Activated CD4-positive, CD25-positive, alpha-beta regulatory T cell (primary cell): ENCODE results near the gene CNTNAP4.

Experiments used
- DNase-seq, 4 experiments: peaks; one replicate each; lab custom pipeline; 2025; lab: John Stamatoyannopoulos, UW

CNTNAP4 gene

DNA sequence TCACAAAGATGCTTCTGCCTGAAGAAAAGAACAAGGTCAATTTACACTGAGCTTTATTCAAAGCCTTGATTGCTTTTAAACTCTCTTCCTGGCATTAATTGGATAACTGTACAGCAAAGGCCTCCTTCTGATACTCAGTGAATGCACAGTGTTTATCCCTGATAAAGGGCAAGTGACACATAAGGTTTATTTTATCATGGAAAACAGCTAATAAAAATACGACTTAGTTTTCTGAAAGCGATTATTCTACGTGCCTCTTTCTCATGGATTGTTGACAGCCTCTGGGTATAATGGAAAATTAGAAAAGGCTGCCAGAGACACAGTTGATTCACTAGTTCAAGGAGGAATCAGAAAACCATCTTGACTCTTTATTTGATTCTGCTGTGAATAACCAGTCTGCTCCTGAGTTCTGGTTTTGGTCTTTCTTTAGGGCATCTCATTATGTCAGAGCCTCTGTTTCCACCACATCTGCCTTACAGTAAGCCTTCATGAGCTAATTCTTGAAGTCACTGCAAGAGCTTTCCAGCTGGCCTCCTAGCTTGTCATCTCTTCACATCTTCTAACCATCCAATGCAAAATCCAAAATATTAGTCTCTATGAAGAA lies 212.9 kb downstream of the CNTNAP4 start:
- DNase-seq: no peak

DNA sequence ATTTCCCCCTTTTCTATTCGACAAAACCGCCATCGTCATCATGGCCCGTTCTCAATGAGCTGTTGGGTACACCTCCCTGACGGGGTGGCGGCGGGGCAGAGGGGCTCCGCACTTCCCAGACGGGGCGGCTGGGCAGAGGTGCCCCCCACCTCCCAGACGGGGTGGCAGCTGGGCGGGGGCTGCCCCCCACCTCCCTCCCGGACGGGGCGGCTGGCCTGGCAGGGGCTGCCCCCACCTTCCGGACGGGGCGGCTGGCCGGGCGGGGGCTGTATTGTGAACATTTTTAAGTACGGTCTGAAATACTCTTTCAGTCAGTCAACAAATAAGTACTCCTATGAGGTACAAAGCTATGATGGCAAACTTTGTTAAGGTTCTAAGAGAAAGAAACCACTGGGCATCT lies 222.8 kb downstream of the CNTNAP4 start:
- DNase-seq: no peak

DNA sequence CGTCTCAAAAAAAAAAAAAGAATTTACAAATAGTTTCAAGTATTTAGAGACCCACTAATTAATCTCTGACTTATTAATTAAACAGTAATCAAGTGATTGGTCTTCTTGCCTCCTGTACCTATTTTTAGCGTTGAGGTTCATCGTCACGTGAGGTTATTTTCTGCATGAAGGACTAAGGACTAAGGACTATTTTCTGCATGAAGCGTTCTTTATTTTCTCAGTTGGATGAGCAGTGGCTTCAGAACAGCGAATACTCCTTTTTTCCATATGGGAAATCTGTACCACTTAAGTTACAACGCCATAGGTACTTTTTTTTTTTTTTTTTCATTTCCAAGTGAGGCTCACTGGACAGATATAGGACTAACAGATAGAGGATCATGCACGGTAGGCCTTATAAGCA lies 224.9 kb downstream of the CNTNAP4 start:
- DNase-seq: no peak

DNA sequence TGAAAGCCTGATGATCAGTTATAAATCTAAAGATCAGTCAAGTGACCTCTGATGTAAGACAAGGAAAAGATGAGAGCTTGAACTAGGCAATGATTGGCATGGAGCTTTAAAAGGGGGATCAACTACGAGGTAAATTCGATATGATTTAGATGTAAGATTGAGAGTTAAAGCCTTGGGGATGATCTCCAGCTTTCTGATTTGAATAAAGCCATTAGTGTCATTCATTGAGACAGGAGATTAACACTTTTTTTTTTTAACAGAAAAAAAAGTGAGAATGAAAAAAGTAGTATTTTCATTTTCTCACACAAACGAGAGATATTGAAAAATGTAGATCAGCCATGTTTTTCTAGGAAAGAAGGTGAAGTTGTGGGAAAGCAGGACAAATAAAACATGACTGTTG lies 225.4 kb downstream of the CNTNAP4 start:
- DNase-seq: no peak

DNA sequence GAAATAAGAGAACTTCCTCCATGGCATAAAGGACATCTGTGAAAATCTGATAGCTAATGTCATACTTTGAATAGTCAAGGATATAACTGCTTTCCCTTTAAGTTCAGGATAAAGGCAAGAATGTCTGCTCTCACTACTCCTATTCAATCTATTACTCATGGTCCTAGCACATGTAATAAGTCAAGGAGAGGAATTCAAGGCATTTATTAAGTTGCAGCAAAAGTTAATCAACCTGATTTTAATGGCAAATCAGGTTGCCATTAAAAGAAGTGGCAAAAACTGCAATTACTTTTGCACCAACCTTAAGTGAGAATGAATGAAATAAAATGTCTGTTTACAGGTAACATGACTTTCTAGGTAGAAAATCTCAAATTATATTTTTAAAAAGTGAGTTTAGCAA lies 225.9 kb downstream of the CNTNAP4 start:
- DNase-seq: no peak

DNA sequence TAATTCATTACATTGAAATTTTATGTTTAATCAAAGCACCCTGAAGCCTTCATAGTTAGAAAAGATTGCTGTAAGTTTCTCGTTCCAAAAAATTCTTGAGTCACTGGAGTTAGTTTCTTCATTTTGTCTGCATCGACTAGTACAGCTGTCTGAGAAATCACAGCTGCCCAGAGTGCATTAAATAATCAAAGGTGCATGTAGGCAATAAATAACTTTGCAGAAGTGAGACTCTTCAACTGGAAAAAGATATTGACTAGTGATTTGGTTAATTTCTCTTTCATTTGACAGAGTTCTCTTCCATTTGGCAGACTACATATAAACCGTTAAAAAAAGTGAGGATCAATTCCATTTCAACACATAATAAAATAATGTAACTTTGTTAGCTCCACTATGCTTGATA lies 234.0 kb downstream of the CNTNAP4 start:
- DNase-seq: no peak

DNA sequence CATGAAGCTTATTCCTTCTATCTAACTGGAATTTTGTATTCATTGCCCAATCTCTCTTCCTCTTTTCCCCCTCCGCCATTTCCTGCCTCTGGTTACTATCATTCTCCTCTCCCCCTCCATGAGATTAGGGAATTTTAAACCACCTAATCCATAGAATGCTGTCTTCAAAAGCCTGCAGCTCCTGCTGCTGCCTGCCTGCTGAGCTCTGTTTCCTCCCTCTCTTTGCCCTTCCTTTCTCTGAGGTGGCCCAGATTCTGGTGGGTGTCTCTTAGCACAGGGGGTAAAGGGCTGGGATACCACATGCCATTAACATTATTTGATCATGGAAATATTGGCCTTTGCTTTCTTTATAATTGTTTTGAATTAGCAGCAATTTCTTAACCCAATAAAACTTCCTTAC lies 241.6 kb downstream of the CNTNAP4 start:
- DNase-seq: no peak

DNA sequence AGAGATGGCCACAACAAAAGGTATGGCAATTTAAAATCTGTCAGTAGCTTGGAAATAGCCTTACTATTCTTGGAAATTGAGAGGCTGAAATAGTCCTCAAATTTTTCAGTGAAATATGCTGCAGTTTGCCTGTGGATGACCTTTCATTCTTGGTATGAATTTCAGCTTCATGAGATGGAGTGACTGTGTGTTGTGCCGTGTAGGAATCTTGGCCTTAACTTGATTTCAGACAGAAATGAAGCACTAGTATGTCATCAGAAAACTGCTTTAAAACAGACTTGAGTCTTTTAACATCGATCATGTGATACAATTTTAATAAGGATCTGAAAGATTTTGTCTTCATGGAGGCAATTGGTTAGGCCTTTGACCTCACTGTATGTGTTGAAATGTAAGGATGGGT lies 247.2 kb downstream of the CNTNAP4 start:
- no peak for DNase-seq

DNA sequence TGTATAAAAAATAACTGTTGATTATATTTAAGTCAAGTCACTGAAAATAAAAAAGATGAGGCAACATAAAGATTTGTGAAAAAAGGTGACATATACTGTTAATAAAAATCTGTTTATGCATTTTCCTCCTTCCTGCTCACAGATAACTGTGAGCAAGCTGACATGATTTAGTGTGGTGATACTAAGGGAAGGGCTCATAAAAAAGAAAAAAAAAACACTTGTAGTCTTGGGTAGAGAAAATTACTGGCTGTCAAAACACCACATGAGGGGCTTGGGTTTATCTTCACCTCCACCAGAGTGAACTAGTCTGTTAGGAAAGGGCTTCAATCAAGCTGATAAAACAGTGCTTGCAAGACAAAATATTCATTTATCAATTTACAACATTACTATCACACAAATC lies 247.6 kb downstream of the CNTNAP4 start:
- DNase-seq: no peak

DNA sequence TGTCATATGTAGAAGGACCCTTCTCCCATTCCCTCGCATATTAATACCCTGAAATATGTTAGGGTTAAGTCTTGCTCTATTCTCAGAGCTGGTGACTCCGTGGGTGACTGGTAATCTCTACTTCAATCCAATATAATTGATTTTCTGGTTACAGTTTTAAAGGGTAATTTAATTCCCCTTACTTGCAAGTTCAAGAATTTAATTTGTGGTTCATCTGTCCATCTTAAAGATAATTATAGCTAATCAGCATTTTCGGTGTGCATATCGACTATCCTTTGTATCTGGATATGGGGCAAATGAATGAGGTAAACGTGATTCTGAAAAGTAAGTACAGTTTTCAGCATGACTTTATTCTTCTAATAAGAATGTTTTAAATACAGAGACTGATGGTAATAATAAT lies 250.0 kb downstream of the CNTNAP4 start:
- no peak for DNase-seq

DNA sequence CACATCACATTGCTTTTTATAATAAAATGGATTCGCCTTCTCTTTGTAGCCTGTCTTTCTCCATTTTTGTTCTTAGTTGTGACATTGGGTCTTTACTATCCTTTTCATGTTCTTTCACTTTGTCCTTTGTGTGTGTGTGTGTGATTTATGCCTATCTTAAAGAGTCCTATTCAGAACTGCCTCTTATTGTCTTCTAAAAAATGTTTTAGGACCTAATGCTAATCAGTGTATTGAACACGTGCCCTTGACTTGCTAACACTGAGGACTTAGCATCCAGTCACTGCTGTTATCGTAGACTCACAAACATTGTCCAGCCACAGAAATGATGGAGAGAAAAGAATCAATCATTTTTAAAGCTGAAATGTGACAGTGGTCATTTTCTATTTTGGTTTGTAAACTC lies 251.9 kb downstream of the CNTNAP4 start:
- no peak for DNase-seq

DNA sequence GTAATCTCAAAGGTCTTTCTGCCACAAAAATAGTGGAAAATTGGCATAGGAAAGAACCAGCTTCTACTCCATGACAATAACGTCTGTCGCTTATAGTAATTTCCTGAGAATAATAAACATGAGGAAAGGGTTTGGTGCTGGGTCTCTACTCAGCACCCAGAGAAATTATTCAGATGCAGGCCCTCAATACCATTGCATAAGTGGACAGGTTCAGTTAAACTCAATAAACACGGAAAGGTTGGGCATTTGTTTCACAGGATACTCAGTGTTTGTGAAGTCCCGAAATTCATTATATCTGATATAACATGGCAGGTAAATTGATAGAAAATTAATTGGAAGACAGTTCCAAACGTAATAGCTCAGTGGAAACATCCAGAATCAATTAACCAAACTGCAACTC lies 254.0 kb downstream of the CNTNAP4 start:
- DNase-seq: no peak

DNA sequence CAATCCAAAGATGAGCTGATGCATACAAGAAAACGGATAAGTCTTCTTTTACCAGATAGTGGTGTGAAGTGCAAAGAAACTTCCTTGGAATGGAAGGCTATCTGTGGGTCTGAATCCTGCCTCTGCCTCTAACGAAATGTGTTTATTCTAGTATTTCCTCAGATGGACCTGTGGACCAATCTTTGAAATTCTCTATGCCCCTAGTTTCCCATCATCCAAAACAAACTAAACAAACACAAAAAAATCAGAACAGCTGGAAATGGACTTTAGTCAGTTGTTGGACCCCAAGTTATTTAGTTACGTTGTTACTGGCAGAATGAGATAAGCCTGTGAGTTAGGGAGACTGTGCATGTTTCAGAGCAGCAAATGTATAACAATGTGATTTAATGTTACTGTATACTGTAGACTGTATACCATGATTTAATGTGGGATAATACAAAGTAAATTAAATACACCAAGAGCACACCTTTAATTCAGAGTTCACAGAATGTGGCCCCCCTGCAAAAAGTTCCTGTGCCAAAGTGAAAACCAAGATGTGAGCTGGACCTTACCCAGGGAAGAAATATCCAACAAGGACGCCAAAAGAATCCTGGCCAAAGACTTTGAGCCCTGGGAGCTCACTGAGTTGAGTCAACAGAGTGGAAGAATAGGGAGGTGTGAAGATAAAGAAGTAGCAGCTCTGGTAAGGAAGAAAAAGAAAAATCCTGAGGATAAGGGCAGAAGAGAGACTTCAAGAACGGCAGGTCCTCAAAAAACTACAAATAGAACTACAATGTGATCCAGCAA lies 255.2 kb downstream of the CNTNAP4 start:
- no peak for DNase-seq

DNA sequence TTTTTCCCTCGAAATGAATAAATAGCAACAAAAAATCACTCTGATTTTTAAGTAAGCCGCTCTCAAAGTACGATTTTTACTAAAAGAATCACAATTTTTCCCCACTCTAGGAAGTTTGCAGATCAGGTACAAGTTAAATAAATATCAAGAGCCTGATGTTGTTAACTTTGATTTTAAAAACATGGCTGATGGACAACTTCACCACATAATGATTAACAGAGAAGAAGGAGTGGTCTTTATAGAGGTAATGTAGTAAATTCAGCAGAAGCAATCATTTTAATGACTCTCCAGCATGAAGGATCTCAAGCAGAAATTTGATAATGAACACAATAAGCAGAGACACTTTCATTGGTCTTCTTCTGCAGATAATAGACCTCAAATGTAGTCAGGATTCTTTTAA lies 262.4 kb downstream of the CNTNAP4 start:
- DNase-seq: no peak

DNA sequence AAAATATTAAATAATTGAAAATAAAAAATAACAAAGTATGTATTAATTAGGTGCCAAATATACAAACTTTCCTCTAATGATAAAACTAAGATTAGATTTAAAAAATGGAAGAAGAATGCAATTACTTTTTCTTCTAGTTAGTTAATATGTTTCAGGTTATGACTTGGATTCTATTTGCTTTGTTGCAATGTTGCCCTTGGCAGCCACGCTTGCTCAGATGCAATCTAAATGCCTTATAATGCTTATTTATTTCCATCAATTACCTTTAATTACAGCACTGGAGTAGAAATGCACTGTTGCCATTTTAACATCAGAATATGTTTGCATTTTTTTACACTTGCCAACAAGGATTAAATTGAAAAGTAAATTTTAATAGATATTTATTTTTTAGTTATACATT lies 263.9 kb downstream of the CNTNAP4 start:
- DNase-seq: no peak

DNA sequence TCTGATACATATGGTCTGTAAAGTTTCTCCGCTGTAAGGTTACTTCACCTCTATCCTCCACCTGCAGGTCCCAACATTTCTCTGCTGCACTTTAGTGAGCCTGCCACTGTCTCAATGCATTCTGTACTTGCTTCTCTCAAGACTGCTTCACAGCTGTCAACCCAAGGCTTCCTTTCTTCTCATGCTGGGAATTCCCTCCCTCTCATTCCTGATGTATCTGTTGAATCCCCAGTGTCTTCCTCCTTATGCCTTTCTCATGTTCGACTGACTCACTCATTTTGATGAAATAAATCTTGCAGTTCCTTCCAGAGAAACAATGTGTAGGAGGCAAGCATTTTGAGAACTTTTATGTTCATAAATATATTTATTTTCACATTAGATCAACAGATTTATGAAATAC lies 288.3 kb downstream of the CNTNAP4 start:
- DNase-seq: no peak

DNA sequence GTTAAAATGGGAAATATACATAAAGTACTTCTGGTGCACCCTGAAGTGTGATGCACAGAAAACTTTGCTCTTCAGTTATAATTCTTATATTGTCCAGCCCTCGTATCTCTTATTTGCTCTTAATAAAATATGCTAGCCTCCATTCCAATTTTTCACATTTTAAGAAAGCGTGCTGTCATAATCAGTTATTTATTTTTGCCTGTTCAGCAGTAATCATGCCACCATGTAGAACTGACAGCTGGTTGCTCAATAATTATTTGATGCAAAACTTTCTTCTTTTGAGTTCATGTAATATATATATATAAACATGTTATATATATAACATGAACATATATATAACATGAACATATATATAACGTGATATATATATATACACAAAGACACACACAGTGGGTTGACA lies 294.6 kb downstream of the CNTNAP4 start:
- DNase-seq: no peak

DNA sequence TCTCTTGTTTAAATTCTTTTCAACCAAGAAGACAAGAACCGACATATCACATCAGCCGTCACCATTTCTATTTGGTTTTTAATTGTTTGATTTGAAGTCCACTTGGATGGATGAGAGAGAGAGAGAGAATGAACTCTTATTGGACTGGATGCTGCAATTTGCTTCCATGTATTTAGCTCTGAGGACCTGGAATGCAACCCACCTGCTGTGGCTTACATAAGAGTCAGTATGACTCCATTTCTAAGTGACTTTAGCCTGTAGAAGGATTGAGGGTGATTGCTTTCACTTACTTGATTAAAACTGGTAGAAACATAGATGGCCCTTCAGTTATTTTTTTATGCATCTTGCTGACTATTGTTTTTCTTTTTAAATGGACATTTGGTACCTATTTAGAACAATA lies 296.1 kb downstream of the CNTNAP4 start:
- no peak for DNase-seq

DNA sequence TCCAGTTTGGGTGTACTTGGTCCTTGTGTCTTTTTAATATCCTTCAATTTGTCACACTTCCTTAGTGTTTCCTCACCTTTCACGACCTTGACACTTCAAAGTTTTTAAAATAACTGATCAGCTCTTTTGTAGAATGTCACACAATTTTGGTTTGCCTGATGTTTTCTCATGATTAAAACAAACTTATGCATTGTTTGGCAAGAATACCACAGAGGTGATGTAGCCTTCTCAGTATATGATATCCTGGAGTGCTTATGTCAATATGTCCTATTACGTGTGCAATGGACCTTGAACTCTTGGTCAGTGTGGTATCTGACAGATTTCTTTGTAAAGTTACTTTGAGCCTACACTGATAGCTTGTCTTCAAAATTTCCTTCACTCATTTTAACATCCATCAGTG lies 297.4 kb downstream of the CNTNAP4 start:
- DNase-seq: no peak

DNA sequence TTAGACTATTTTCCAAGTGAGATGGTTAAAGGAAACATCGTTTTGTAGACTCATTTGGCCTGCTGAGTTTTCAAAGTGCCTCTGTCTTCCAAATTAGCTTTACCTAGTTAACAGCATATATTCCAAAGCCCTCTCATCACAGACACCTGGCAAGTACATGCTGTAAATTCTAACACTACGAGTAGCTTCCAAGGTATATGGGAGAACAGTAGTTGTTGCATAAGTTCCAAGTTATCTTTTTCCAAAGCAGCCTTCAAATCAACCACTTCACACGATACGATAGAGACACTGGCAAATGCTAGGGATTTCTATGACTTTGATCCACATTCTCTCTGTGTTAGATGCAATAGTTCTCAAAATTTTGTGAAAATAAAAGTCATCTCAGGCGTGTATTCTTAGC lies 299.3 kb downstream of the CNTNAP4 start:
- no peak for DNase-seq

DNA sequence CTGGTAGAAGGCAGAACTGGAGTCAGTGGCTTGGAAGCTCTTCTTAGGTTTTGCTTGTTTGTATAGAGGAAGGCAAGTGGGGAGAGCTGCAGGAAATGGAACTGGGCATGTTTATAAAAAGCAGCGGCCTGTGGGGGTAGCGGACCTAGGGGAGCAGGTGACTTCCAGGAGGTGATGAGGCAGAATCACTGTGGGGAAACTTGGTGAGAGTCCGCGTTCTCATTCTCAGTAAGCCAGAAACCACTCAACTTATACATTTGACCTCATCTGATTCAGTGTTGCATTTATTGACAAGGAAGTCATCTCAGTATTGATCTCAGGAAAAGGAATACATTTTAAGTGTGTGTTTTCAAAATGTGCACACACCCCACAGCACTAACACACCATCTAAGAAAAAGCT lies 299.8 kb downstream of the CNTNAP4 start:
- no peak for DNase-seq

DNA sequence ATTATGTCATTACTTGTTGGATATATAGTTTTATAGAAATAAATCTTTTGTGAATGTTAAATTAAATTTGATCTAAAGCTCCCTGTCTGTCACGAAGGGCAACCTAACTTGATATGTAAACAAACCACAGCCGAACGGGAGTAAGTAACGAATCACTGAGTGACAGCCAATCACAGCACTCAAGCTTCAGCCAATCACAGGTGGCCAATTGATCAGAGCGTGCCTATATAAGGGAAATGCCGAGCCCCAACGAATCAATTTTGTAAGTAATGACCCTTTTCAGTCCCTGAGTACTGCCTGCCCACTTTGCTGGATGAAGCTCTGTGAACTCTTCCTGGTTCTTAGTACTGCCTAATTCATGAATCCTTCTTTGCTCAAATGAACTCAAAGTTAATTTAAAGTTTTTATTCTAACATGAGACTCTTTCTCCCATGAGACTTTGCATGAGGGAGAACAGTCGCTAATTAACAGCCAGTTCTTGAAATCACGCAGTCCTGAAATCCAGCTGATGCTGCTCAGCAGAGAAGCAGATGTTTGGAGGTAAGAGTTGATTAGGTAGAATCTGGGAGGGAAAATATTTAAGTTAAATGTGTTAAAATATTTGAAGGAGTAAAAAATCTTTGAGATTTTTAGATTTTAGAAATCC lies 302.2 kb downstream of the CNTNAP4 start:
- DNase-seq: no peak

DNA sequence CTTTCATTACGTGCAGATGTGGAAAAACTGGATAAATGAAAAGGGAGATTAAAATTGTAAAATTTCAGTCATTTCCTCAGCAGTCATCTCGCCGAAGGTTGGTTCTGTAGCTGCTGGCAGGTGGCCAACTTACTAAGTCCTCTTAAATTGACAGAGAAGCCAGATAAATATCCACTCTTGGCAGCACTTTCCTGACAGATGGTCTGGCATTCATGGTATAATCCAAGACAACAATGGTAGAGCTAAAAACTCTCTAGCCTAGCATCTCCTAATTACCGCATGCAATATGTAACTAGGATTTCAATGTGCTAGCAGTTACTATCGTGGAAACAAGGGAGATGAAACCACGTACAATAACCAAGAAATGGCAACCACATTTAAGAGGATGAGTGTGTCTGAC lies 306.3 kb downstream of the CNTNAP4 start:
- no peak for DNase-seq

DNA sequence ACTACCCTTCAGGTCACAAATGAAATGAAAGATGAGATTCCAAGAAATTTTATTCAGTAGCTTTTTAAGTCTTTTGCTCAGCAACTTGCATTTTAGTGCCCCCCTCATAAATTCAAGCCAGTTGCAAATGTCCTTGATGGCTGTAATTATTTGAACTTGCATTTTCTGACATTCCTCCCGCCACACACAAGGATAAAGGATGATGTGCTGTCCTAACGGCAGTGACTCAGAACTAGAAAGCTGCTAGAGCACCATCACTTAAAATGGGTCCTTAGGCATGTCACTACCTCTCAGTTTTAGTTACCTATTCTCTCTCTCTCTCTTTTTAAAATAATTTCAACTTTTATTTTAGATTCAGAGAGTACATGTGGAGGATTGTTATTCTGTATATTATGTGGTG lies 306.7 kb downstream of the CNTNAP4 start:
- DNase-seq: no peak
